Activated CD8-positive, alpha-beta memory T cell treated with anti-CD3 and anti-CD28 coated beads, Interleukin-2, amount 50 U/mL, for 24 hours (primary cell): ENCODE results near the gene CCDC71L.
A peak's percentile ranks its signal among the peaks of the same experiment; 100 is the strongest.
"Not testable (repeated sequence)": the region's sequence is repeated elsewhere in the genome, so short reads cannot be mapped to it uniquely, and the experiment has no call there.

Source experiments
- DNase-seq: peaks from one replicate; pipeline ENCODE4 v3.0.0-alpha.2; 2020; ENCODE audit errors: extremely low read depth

Gene CCDC71L

GRCh38 chr7:106660862-106661720 lies at the start of gene CCDC71L:
TSS of gene CCDC71L (minus strand) at chr7:106661158. CDS start at chr7:106660896, 262 bp downstream.
- peak; percentile 84 for DNase-seq

GRCh38 chr7:106709604-106710003 lies 48.6 kb upstream of the CCDC71L start:
- not testable (repeated sequence) for DNase-seq

- no peak for DNase-seq
These were observed 43.3 kb upstream of the CCDC71L start for GRCh38 chr7:106704000-106704840.

GRCh38 chr7:106693677-106694353 lies 32.9 kb upstream of the CCDC71L start:
- no peak for DNase-seq

- no peak for DNase-seq
These were observed 31.6 kb upstream of the CCDC71L start for GRCh38 chr7:106692450-106693051.

- DNase-seq: not testable (repeated sequence)
These were observed 27.2 kb upstream of the CCDC71L start for GRCh38 chr7:106688161-106688560.

- no peak for DNase-seq
These were observed 23.0 kb upstream of the CCDC71L start for GRCh38 chr7:106683941-106684340.

- DNase-seq: no peak
These were observed 21.0 kb upstream of the CCDC71L start for GRCh38 chr7:106681815-106682495.

GRCh38 chr7:106679153-106679931 lies 18.4 kb upstream of the CCDC71L start:
- no peak for DNase-seq

- no peak for DNase-seq
These were observed 17.8 kb upstream of the CCDC71L start for GRCh38 chr7:106678795-106679152.

- DNase-seq: not testable (repeated sequence)
These were observed 15.5 kb upstream of the CCDC71L start for GRCh38 chr7:106676506-106676905.

- DNase-seq: not testable (repeated sequence)
These were observed 12.7 kb upstream of the CCDC71L start for GRCh38 chr7:106673688-106674087.

- not testable (repeated sequence) for DNase-seq
These were observed 11.0 kb upstream of the CCDC71L start for GRCh38 chr7:106671930-106672329.

GRCh38 chr7:106671160-106671559 lies 10.2 kb upstream of the CCDC71L start:
- DNase-seq: no peak

- DNase-seq: no peak
These were observed 8.0 kb upstream of the CCDC71L start for GRCh38 chr7:106668861-106669524.

- no peak for DNase-seq
These were observed 5.4 kb upstream of the CCDC71L start for GRCh38 chr7:106666353-106666752.

GRCh38 chr7:106664343-106664742 lies 3.4 kb upstream of the CCDC71L start:
- no peak for DNase-seq

- DNase-seq: peak; percentile 58
These were observed 746 bp downstream of the CCDC71L start for GRCh38 chr7:106659963-106660861.
